Measurements from ENCODE around the gene LMTK2.

GRCh38 chr7:98162758-98163157 lies 56.1 kb downstream of the LMTK2 start:
- TF ChIP-seq POLR2A (IDR thresholded peaks at IDR 0.05; ENCODE audit: borderline replicate concordance, extremely low read depth, insufficient read depth, insufficient read length) (no peak), TCF7L2 (IDR thresholded peaks at IDR 0.05; ENCODE audit: borderline replicate concordance, extremely low read depth, insufficient read depth, insufficient read length) (no peak), POLR2AphosphoS5 (IDR thresholded peaks at IDR 0.05; ENCODE audit: low read depth, low read length) (no peak), RAD21 (IDR thresholded peaks at IDR 0.05; ENCODE audit: low read depth) (no peak), SIN3A (IDR thresholded peaks at IDR 0.05; ENCODE audit: low read depth) (no peak), CTCF (IDR thresholded peaks at IDR 0.05 in 2 of 3, conservative IDR thresholded peaks at IDR 0.05 in 1 of 3; ENCODE audit: borderline replicate concordance in 1 of 3, insufficient read depth in 1 of 3, low read depth in 2 of 3, low read length in 2 of 3) (no peak), REST (IDR thresholded peaks at IDR 0.05; ENCODE audit: low read depth) (no peak), ATF3 (IDR thresholded peaks at IDR 0.05) (no peak), CEBPB (IDR thresholded peaks at IDR 0.05; ENCODE audit: low read depth) (no peak)

All from HCT116 (cell line).